IMR-90 (cell line): Measurements from ENCODE around the gene DCLK1. TPM values are rescaled to one million over a fixed set of nuclear protein-coding genes. Genes with fewer than 3 reads are reported as not detected.

Experiments
- ATAC-seq: fragments of 200-7000 bp; cut with Tn5 transposase; 2 replicates; pipeline ENCODE4 v1.9.1; 2020; ENCODE audit warnings: low read depth, mild to moderate bottlenecking, moderate library complexity
- BruUV-seq: library from RNA; stranded (reverse); fragments of 400-500 nt; replicated peaks from 2 replicates; lab custom pipeline; 2021; lab: Mats Ljungman, UMichigan
- CTCF ChIA-PET: fragments of 300-600 bp; formaldehyde crosslinking; extraction: SDS; loops from one replicate; lab custom pipeline; 2021; ENCODE audit warnings: antibody characterized with exemption; lab: Yijun Ruan, JAX
- POLR2A ChIA-PET: fragments of 300-600 bp; sonication (Branson Sonifier 250); formaldehyde crosslinking; loops from one replicate; lab custom pipeline; 2022; ENCODE audit warnings: antibody characterized with exemption; ENCODE audit not compliant: unreplicated experiment; lab: Charles Lee
- DNase-seq: peaks from one replicate; pipeline ENCODE4 v3.0.0; 2013
- H2AFZ ChIP-seq: replicated peaks from 2 replicates; pipeline ENCODE3; 2013; ENCODE audit warnings: low read length, mild to moderate bottlenecking; ENCODE audit not compliant: poor library complexity
- H2AK5ac ChIP-seq: 2 replicates; pipeline ENCODE4 v1.6.1; 2013; ENCODE audit warnings: low read depth, low read length, inconsistent platforms
- H2AK9ac ChIP-seq: replicated peaks from 2 replicates; pipeline ENCODE3; 2013; ENCODE audit warnings: mild to moderate bottlenecking, low read depth, low read length, moderate library complexity; ENCODE audit not compliant: poor library complexity
- H2BK120ac ChIP-seq: 2 replicates; pipeline ENCODE4 v1.6.1; 2013; ENCODE audit warnings: low read depth, low read length, inconsistent platforms
- H2BK15ac ChIP-seq: 3 replicates; pipeline ENCODE4 v1.6.1; 2013; ENCODE audit warnings: low read depth, low read length, inconsistent platforms
- H2BK20ac ChIP-seq: 2 replicates; pipeline ENCODE4 v1.6.1; 2013; ENCODE audit warnings: low read depth, mild to moderate bottlenecking, inconsistent platforms, low read length, moderate library complexity
- H2BK5ac ChIP-seq: 2 replicates; pipeline ENCODE4 v1.6.1; 2013; ENCODE audit warnings: mild to moderate bottlenecking, low read depth, low read length, inconsistent platforms; ENCODE audit not compliant: poor library complexity, severe bottlenecking
- H3K14ac ChIP-seq: replicated peaks from 2 replicates; pipeline ENCODE4 v1.6.1; 2013; ENCODE audit warnings: low read depth, low read length, inconsistent platforms
- H3K18ac ChIP-seq: 2 replicates; pipeline ENCODE4 v1.6.1; 2013; ENCODE audit warnings: low read depth, low read length, control low read depth
- H3K23ac ChIP-seq: 2 replicates; pipeline ENCODE4 v1.6.1; 2013; ENCODE audit warnings: low read depth, low read length, inconsistent platforms
- H3K27ac ChIP-seq: 2 replicates; pipeline ENCODE4 v1.5.1; 2013; ENCODE audit warnings: mild to moderate bottlenecking, control low read depth, low read length; ENCODE audit not compliant: insufficient read depth
- H3K27me3 ChIP-seq: 2 replicates; pipeline ENCODE4 v1.6.1; 2013; ENCODE audit warnings: low read length; ENCODE audit not compliant: control insufficient read depth, insufficient read depth
- H3K36me3 ChIP-seq: 2 replicates; pipeline ENCODE4 v1.6.1; 2013; ENCODE audit warnings: low read length, mixed read lengths; ENCODE audit not compliant: control insufficient read depth, insufficient read depth
- H3K4ac ChIP-seq: 2 replicates; pipeline ENCODE4 v1.6.1; 2013; ENCODE audit warnings: low read depth, low read length, inconsistent platforms
- H3K4me1 ChIP-seq: 2 replicates; pipeline ENCODE4 v1.6.1; 2013; ENCODE audit warnings: low read length, mixed read lengths; ENCODE audit not compliant: control insufficient read depth, insufficient read depth
- H3K4me2 ChIP-seq: 2 replicates; pipeline ENCODE4 v1.6.1; 2013; ENCODE audit warnings: low read depth, mild to moderate bottlenecking, control low read depth, low read length, moderate library complexity
- H3K4me3 ChIP-seq: 2 replicates; pipeline ENCODE4 v1.5.1; 2013; ENCODE audit warnings: low read depth, mild to moderate bottlenecking, control low read depth, low read length, moderate library complexity; ENCODE audit not compliant: insufficient read depth
- H3K56ac ChIP-seq: 2 replicates; pipeline ENCODE4 v1.6.1; 2013; ENCODE audit warnings: low read length, inconsistent platforms; ENCODE audit not compliant: insufficient read depth; ENCODE audit errors: extremely low read depth
- H3K79me1 ChIP-seq, 2 experiments: 2 replicates each; pipeline ENCODE4 v1.6.1; 2013; ENCODE audit warnings: low read length in 2 of 2, inconsistent platforms in 1 of 2, low read depth in 1 of 2
- H3K9ac ChIP-seq: 2 replicates; pipeline ENCODE4 v1.6.1; 2013; ENCODE audit warnings: low read depth, low read length, control low read depth
- H3K9me1 ChIP-seq: 2 replicates; pipeline ENCODE4 v1.6.1; 2013; ENCODE audit warnings: low read length, inconsistent platforms; ENCODE audit not compliant: insufficient read depth
- H3K9me3 ChIP-seq: 2 replicates; pipeline ENCODE4 v1.6.1; 2013; ENCODE audit warnings: low read length; ENCODE audit not compliant: control insufficient read depth, insufficient read depth
- H4K20me1 ChIP-seq: 2 replicates; pipeline ENCODE4 v1.6.1; 2013; ENCODE audit warnings: low read length, inconsistent platforms; ENCODE audit not compliant: insufficient read depth
- H4K5ac ChIP-seq: 2 replicates; pipeline ENCODE4 v1.6.1; 2013; ENCODE audit warnings: mild to moderate bottlenecking, low read depth, low read length, control low read depth
- H4K8ac ChIP-seq, 2 experiments: 2 replicates each; pipeline ENCODE4 v1.6.1; 2013; ENCODE audit warnings: low read depth in 2 of 2, low read length in 2 of 2, control low read depth in 1 of 2, inconsistent platforms in 1 of 2
- H4K91ac ChIP-seq: 2 replicates; pipeline ENCODE4 v1.6.1; 2013; ENCODE audit warnings: low read depth, low read length, inconsistent platforms; ENCODE audit not compliant: insufficient read depth
- BHLHE40 ChIP-seq: fragments of 150-350 bp; IDR thresholded peaks from 2 replicates; pipeline ENCODE4 v1.6.1; 2016; ENCODE audit warnings: mild to moderate bottlenecking, low read depth, low read length
- CEBPB ChIP-seq: IDR thresholded peaks from 2 replicates; pipeline ENCODE4 v1.6.1; 2012; ENCODE audit warnings: low read depth, low read length, improper control_type of control experiment
- CHD1 ChIP-seq: IDR thresholded peaks from 2 replicates; pipeline ENCODE4 v1.6.1; 2012; ENCODE audit warnings: low read depth, low read length, improper control_type of control experiment
- CTCF ChIP-seq: conservative IDR thresholded peaks from 2 replicates; pipeline ENCODE4 v1.5.1; 2012; ENCODE audit warnings: mild to moderate bottlenecking, low read depth, low read length, improper control_type of control experiment
- ELK1 ChIP-seq: fragments of 150-350 bp; IDR thresholded peaks from 2 replicates; pipeline ENCODE4 v1.6.1; 2016; ENCODE audit warnings: low read depth, mild to moderate bottlenecking, low read length, moderate library complexity, borderline replicate concordance
- FOS ChIP-seq: fragments of 150-350 bp; IDR thresholded peaks from 2 replicates; pipeline ENCODE4 v1.6.1; 2016; ENCODE audit warnings: low read depth, low read length
- MAFK ChIP-seq: IDR thresholded peaks from 2 replicates; pipeline ENCODE4 v1.6.1; 2012; ENCODE audit warnings: low read depth, low read length, improper control_type of control experiment
- MAZ ChIP-seq: IDR thresholded peaks from 2 replicates; pipeline ENCODE4 v1.6.1; 2012; ENCODE audit warnings: low read depth, mild to moderate bottlenecking, low read length, improper control_type of control experiment, moderate library complexity, borderline replicate concordance
- NFE2L2 ChIP-seq: fragments of 150-350 bp; IDR thresholded peaks from 2 replicates; pipeline ENCODE4 v1.6.1; 2016; ENCODE audit warnings: low read depth, mild to moderate bottlenecking, low read length
- POLR2A ChIP-seq: IDR thresholded peaks from 2 replicates; pipeline ENCODE4 v1.6.1; 2012; ENCODE audit warnings: mild to moderate bottlenecking, low read depth, low read length
- RAD21 ChIP-seq: IDR thresholded peaks from 2 replicates; pipeline ENCODE4 v1.6.1; 2012; ENCODE audit warnings: low read length, improper control_type of control experiment
- RCOR1 ChIP-seq: IDR thresholded peaks from 2 replicates; pipeline ENCODE4 v1.6.1; 2012; ENCODE audit warnings: mild to moderate bottlenecking, low read length, improper control_type of control experiment; ENCODE audit not compliant: insufficient replicate concordance
- RFX5 ChIP-seq: IDR thresholded peaks from 2 replicates; pipeline ENCODE4 v1.8.0; 2012; ENCODE audit warnings: low read depth, mild to moderate bottlenecking, low read length, moderate library complexity
- SMC3 ChIP-seq: fragments of 150-350 bp; IDR thresholded peaks from 2 replicates; pipeline ENCODE4 v1.6.1; 2016; ENCODE audit warnings: low read depth, mild to moderate bottlenecking, antibody characterized with exemption, low read length, moderate library complexity
- USF2 ChIP-seq: fragments of 150-350 bp; IDR thresholded peaks from 2 replicates; pipeline ENCODE4 v1.6.1; 2017; ENCODE audit warnings: mild to moderate bottlenecking, antibody characterized with exemption, low read length, low read depth
- WGBS, 2 experiments: methylation state at CpG; one replicate each; pipeline versions ENCODE4 v1.1.5 to v1.1.7; 2013; ENCODE audit warnings: missing lambda C conversion rate in 2 of 2; ENCODE audit not compliant: insufficient read length in 1 of 2; ENCODE audit errors: extremely low coverage in 2 of 2; 5-methylcytosine and 5-hydroxymethylcytosine counted together
- dilution Hi-C: fragments of 300-500 bp; cut with HindIII; formaldehyde crosslinking; loops from one replicate; pipeline ENCODE4 v1.14.3; 2018; ENCODE audit warnings: low sequenced_read_pairs; ENCODE audit not compliant: unreplicated experiment
- in situ Hi-C: fragments of 300-500 bp; cut with MboI; formaldehyde crosslinking; loops from 3 replicates; pipeline ENCODE4 v1.14.3; 2019; ENCODE audit warnings: low sequenced_read_pairs, inconsistent platforms, mixed read lengths
- intact Hi-C: fragments of 100-400 bp; cut with micrococcal nuclease; formaldehyde crosslinking; loops from 2 replicates; pipeline ENCODE4 v1.10.0; 2022
- polyA plus RNA-seq, 3 experiments: library from polyadenylated mRNA; depleted of rRNA; stranded (reverse); fragments of >200 nt; gene quantifications; 2 replicates each; pipeline ENCODE4 v1.2.3, GENCODE V29; 2012; ENCODE audit warnings: low replicate concordance in 1 of 3
- total RNA-seq: library from RNA; depleted of rRNA; stranded (reverse); fragments of >200 nt; gene quantifications from 2 replicates; pipeline ENCODE4 v1.2.3, GENCODE V29; 2012

Gene DCLK1
- total and polyA plus RNA-seq, 2 of the 4 experiments (the other 2 are of a cell fraction) = under 0.01 to 0.02 TPM

GRCh38 chr13:35808846-35809245 is 322.3 kb downstream of the DCLK1 start:
- Histone ChIP-seq H3K56ac (no peak overlapping the region), H2AK9ac (no peak overlapping the region), H3K27ac (no peak overlapping the region), H3K18ac (no peak overlapping the region), H3K27me3 (peaks cover 12% of the 10 kb centered on the region), H3K9me3 (no peaks in the 10 kb centered on the region), H3K4me1 (no peaks in the 10 kb centered on the region), H3K4me2 (no peak overlapping the region), H4K91ac (no peak overlapping the region), H3K23ac (no peak overlapping the region), H3K79me1 (no peaks in the 10 kb centered on the region), H2AK5ac (no peak overlapping the region), H3K36me3 (no peaks in the 10 kb centered on the region), H2BK15ac (no peak overlapping the region), H2BK120ac (no peak overlapping the region), H3K4me3 (no peak overlapping the region), H3K9me1 (no peaks in the 10 kb centered on the region), H4K8ac (no peak overlapping the region), H4K5ac (no peak overlapping the region), H4K20me1 (no peaks in the 10 kb centered on the region), H2BK5ac (no peak overlapping the region), H2BK20ac (no peak overlapping the region), H3K14ac (no peak overlapping the region), H2AFZ (no peak overlapping the region), H3K4ac (no peak overlapping the region), H3K9ac (no peak overlapping the region)
- dilution Hi-C loops = no loop called here
- in situ Hi-C loops = no loop called here
- BruUV-seq = no TSS peak
- DNase-seq = no peak
- WGBS, 2 experiments = 94 to 100% methylated on average over 1 to 3 of the region's 6 CpGs
- POLR2A ChIA-PET = no interaction called here
- ATAC-seq = no peak
- CTCF ChIA-PET = no interaction called here
- TF ChIP-seq CHD1 = no peak
- TF ChIP-seq RCOR1 = no peak
- TF ChIP-seq CEBPB = no peak
- no peak for TF ChIP-seq CTCF
- no peak for TF ChIP-seq RFX5
- no peak for TF ChIP-seq FOS
- no peak for TF ChIP-seq ELK1
- no peak for TF ChIP-seq USF2
- no peak for TF ChIP-seq MAFK
- no peak for TF ChIP-seq SMC3
- TF ChIP-seq MAZ = no peak
- no peak for TF ChIP-seq POLR2A
- TF ChIP-seq BHLHE40 = no peak
- TF ChIP-seq NFE2L2 = no peak
- no peak for TF ChIP-seq RAD21
- intact Hi-C loops = no loop called here
